ENCODE results near the gene TMEM238. TPM values are rescaled to one million over a fixed set of nuclear protein-coding genes. Genes with fewer than 3 reads are reported as not detected.
"Not testable (repeated sequence)": the region's sequence is repeated elsewhere in the genome, so short reads cannot be mapped to it uniquely, and the experiment has no call there.

Gene TMEM238
- total and polyA plus RNA-seq, 9 of the 15 experiments (the other 6 are each of a cell fraction or from before 2014, with no cell fraction given): 0.18 to 5.1 (median 1.3) TPM; not detected in 4

DNA sequence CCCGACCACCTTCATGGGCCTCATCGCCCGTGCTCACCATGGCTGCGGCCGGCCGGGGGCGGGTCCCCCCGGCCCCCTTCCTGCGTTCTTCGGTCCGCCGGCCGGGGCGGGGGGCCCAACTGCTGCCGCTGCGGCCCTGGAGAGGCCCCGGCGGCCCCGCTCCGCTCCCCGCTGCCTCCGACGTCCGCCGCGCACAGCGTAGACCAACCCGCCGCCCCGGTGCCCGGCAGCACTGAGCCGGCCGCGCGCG, 23.4 kb upstream of the TMEM238 start, which contains the start of gene UBE2S (continued):
- TF ChIP-seq, protein P1, sequence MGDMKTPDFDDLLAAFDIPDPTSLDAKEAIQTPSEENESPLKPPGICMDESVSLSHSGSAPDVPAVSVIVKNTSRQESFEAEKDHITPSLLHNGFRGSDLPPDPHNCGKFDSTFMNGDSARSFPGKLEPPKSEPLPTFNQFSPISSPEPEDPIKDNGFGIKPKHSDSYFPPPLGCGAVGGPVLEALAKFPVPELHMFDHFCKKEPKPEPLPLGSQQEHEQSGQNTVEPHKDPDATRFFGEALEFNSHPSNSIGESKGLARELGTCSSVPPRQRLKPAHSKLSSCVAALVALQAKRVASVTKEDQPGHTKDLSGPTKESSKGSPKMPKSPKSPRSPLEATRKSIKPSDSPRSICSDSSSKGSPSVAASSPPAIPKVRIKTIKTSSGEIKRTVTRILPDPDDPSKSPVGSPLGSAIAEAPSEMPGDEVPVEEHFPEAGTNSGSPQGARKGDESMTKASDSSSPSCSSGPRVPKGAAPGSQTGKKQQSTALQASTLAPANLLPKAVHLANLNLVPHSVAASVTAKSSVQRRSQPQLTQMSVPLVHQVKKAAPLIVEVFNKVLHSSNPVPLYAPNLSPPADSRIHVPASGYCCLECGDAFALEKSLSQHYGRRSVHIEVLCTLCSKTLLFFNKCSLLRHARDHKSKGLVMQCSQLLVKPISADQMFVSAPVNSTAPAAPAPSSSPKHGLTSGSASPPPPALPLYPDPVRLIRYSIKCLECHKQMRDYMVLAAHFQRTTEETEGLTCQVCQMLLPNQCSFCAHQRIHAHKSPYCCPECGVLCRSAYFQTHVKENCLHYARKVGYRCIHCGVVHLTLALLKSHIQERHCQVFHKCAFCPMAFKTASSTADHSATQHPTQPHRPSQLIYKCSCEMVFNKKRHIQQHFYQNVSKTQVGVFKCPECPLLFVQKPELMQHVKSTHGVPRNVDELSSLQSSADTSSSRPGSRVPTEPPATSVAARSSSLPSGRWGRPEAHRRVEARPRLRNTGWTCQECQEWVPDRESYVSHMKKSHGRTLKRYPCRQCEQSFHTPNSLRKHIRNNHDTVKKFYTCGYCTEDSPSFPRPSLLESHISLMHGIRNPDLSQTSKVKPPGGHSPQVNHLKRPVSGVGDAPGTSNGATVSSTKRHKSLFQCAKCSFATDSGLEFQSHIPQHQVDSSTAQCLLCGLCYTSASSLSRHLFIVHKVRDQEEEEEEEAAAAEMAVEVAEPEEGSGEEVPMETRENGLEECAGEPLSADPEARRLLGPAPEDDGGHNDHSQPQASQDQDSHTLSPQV (IDR thresholded peaks at IDR 0.05): peak; percentile 52; the same call in 1 of the 2 replicates
- TF ChIP-seq FIP1L1 (IDR thresholded peaks at IDR 0.05; ENCODE audit: low read depth, low read length, poor library complexity, severe bottlenecking): peak; percentile 98
- peak; percentile 94 for TF ChIP-seq POLR2AphosphoS5 (IDR thresholded peaks at IDR 0.05; ENCODE audit: control insufficient read depth, insufficient read depth, low read depth, low read length)
- 0 out of 2 replicates have a peak, but pooled peaks have one; percentile 31 for TF ChIP-seq PTBP1 (IDR thresholded peaks at IDR 0.05; ENCODE audit: low read depth, low read length)
- TF ChIP-seq POLR2A (conservative IDR thresholded peaks at IDR 0.05): peak; percentile 98
- TF ChIP-seq, protein P2, sequence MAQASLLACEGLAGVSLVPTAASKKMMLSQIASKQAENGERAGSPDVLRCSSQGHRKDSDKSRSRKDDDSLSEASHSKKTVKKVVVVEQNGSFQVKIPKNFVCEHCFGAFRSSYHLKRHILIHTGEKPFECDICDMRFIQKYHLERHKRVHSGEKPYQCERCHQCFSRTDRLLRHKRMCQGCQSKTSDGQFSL (CRISPR knock-in tag; IDR thresholded peaks at IDR 0.05): 0 out of 2 replicates have a peak, but pooled peaks have one; percentile 32
- TF ChIP-seq, protein P2 (tag; IDR thresholded peaks at IDR 0.05): not testable (repeated sequence)
- TF ChIP-seq ZFX (CRISPR knock-in tag; IDR thresholded peaks at IDR 0.05): peak; percentile 78
- TF ChIP-seq PCBP2 (IDR thresholded peaks at IDR 0.05; ENCODE audit: low read depth, low read length, poor library complexity, severe bottlenecking): peak; percentile 55
- TF ChIP-seq, protein P3, sequence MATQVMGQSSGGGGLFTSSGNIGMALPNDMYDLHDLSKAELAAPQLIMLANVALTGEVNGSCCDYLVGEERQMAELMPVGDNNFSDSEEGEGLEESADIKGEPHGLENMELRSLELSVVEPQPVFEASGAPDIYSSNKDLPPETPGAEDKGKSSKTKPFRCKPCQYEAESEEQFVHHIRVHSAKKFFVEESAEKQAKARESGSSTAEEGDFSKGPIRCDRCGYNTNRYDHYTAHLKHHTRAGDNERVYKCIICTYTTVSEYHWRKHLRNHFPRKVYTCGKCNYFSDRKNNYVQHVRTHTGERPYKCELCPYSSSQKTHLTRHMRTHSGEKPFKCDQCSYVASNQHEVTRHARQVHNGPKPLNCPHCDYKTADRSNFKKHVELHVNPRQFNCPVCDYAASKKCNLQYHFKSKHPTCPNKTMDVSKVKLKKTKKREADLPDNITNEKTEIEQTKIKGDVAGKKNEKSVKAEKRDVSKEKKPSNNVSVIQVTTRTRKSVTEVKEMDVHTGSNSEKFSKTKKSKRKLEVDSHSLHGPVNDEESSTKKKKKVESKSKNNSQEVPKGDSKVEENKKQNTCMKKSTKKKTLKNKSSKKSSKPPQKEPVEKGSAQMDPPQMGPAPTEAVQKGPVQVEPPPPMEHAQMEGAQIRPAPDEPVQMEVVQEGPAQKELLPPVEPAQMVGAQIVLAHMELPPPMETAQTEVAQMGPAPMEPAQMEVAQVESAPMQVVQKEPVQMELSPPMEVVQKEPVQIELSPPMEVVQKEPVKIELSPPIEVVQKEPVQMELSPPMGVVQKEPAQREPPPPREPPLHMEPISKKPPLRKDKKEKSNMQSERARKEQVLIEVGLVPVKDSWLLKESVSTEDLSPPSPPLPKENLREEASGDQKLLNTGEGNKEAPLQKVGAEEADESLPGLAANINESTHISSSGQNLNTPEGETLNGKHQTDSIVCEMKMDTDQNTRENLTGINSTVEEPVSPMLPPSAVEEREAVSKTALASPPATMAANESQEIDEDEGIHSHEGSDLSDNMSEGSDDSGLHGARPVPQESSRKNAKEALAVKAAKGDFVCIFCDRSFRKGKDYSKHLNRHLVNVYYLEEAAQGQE (IDR thresholded peaks at IDR 0.05; ENCODE audit: borderline replicate concordance): not testable (repeated sequence)
- TF ChIP-seq, protein P3 (CRISPR knock-in tag; IDR thresholded peaks at IDR 0.05; ENCODE audit: low read depth): peak; percentile 75; the same call in 1 of the 2 replicates
- TF ChIP-seq NR3C1 (CRISPR knock-in tag; IDR thresholded peaks at IDR 0.05): peak; percentile 58; the same call in 1 of the 2 replicates
- TF ChIP-seq ZSCAN29 (IDR thresholded peaks at IDR 0.05): peak; percentile 69; the same call in 1 of the 2 replicates
- TF ChIP-seq HNRNPL (IDR thresholded peaks at IDR 0.05; ENCODE audit: low read depth, low read length): peak; percentile 98
- TF ChIP-seq HNRNPH1 (optimal IDR thresholded peaks at IDR 0.05; ENCODE audit: low read depth, low read length): peak; percentile 67
- TF ChIP-seq GTF2F1 (IDR thresholded peaks at IDR 0.05; ENCODE audit: low read depth, low read length): peak; percentile 98; the same call in 1 of the 2 replicates

Data from K562 (cell line).